DND-41 (cell line): ENCODE results near the gene TNFRSF12A.

Source experiments
- CTCF ChIP-seq: IDR thresholded peaks from 2 replicates; pipeline ENCODE4 v1.5.1; 2012; ENCODE audit warnings: borderline replicate concordance, low read length, moderate library complexity, mild to moderate bottlenecking; ENCODE audit not compliant: poor library complexity, severe bottlenecking; ENCODE audit errors: extremely low read depth
- EZH2 ChIP-seq: IDR thresholded peaks from 3 replicates; pipeline ENCODE4 v1.6.1; 2012; ENCODE audit warnings: borderline replicate concordance, low read depth, mild to moderate bottlenecking, moderate library complexity, low read length, inconsistent platforms; ENCODE audit not compliant: severe bottlenecking

- TF ChIP-seq CTCF = no peak
- TF ChIP-seq EZH2 = no peak
These were observed 39.7 kb upstream of the TNFRSF12A start, which contains the start of gene PKMYT1 for GRCh38 chr16:2980227-2981176.
